Measurements from ENCODE around the gene PKN3.

GRCh38 chr9:128723866-128724743 lies 21.8 kb downstream of the PKN3 start, which contains the start of gene ZDHHC12:
- TF ChIP-seq CTCF (IDR thresholded peaks at IDR 0.05) (no peak), POLR2A (IDR thresholded peaks at IDR 0.05) (no peak)

Data from lower leg skin (tissue), 3 donors.